Effector memory CD4-positive, alpha-beta T cell (primary cell): ENCODE measurements around the gene RFX1.
A peak's percentile ranks its signal among the peaks of the same experiment; 100 is the strongest.

Experiments used
- DNase-seq, 3 donors: peaks; one replicate each; pipeline ENCODE4 v3.0.0-alpha.2; 2020
- H3K27ac ChIP-seq: 2 replicates; pipeline ENCODE4 v1.7.0; 2013; ENCODE audit warnings: mild to moderate bottlenecking, low read length, moderate library complexity; ENCODE audit not compliant: insufficient read depth, poor library complexity, severe bottlenecking
- H3K27me3 ChIP-seq: replicated peaks from 2 replicates; pipeline ENCODE4 v1.7.0; 2013; ENCODE audit warnings: mild to moderate bottlenecking, low read length; ENCODE audit not compliant: insufficient read depth, control insufficient read depth, poor library complexity, severe bottlenecking
- H3K36me3 ChIP-seq: 2 replicates; pipeline ENCODE4 v1.7.0; 2013; ENCODE audit warnings: mild to moderate bottlenecking, low read length, moderate library complexity; ENCODE audit not compliant: control insufficient read depth, insufficient read depth
- H3K4me1 ChIP-seq: 2 replicates; pipeline ENCODE4 v1.7.0; 2013; ENCODE audit warnings: low read length, mild to moderate bottlenecking; ENCODE audit not compliant: control insufficient read depth, insufficient read depth, poor library complexity, severe bottlenecking
- H3K4me3 ChIP-seq: 2 replicates; pipeline ENCODE4 v1.7.0; 2013; ENCODE audit warnings: low read length, low read depth, mild to moderate bottlenecking; ENCODE audit not compliant: insufficient read depth, poor library complexity, severe bottlenecking
- H3K9me3 ChIP-seq: 2 replicates; pipeline ENCODE4 v1.7.0; 2013; ENCODE audit warnings: mild to moderate bottlenecking, low read length, moderate library complexity; ENCODE audit not compliant: control insufficient read depth

Gene RFX1

DNA sequence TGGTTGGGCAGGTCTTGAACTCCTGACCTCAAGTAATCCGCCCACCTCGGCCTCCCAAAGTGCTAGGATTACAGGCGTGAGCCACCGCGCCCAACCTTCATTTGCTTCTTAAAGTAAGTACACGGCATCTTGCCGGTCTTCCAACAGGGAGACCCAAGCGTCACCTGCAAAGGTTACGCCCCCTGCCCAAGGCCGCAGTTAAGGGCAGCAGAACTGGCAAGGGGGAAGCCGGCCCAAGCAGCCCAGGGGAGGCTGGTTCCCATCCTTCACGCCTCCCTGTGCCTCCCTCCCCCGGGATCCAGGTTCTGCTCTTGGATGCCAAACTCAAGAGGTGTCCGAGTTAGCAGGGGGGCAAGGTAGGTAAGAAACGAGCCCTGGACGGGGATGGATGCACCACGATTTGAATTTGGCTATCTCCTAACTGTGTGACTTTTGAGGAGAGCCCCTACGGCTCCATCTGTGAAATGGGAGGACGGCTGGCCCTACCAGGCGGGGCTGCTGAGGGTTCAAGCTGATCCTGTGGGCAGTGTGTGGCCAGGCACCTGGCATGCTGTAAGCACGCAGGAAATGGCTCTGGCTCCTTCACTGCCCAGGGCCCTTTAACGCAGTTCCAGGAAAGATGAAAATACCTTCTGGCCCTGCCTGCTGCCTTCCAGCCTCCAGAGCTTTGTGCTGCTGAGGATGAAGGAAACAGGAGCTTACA lies 9.0 kb downstream of the RFX1 start:
- peaks cover 19% of the 10 kb centered on the region for H3K4me1 ChIP-seq
- H3K27me3 ChIP-seq = no peaks in the 10 kb centered on the region

DNA sequence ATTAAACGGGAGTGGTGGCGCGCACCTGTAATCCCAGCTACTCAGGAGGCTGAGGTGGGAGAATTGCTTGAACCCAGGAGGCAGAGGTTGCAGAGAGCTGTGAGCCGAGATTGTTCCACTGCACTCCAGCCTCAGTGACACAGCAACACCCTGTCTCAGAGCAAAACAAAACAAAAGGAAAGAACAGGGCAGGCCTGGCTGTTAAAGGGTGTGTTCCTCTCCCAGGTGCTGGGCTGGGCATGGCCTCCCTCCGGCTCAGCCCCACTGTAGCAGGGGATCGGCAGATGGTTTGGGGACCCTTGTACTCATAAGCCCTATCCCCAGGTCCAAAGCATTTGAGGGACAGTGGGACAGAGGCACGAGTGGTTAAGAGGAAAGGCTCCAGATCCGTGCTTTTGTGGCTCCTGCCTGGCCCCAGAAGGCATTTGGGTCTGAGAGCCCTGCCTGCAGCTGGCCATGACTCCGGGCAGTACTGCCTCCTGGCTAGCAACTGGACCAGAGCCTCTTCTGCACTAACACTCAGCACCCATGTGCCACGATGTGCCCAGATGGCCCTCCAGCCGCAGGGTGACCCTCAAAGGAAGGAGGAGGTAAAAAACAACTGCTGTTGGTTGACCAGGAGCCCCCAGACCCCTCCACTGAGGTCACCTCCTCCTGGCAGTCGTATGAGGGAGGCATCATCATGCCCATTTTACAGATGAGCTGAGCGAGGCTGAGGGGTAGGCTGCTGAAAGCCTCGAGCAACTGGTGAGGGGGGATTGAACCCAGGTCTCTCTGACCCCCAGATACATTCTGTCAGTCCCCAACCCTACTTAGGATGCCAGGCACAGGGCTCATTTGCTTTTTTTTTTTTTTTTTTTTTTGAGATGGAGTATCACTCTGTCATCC lies 10.0 kb downstream of the RFX1 start:
- peaks cover 9% of the 10 kb centered on the region for H3K4me1 ChIP-seq
- no peak for DNase-seq
- H3K36me3 ChIP-seq = peaks cover 26% of the 10 kb centered on the region
- H3K4me3 ChIP-seq = no peak overlapping the region
- H3K27ac ChIP-seq = peak overlapping the region; percentile 7
- no peaks in the 10 kb centered on the region for H3K9me3 ChIP-seq
- H3K27me3 ChIP-seq = no peaks in the 10 kb centered on the region

More for the DNA sequence above, 9.0 kb downstream of the RFX1 start:
- Histone ChIP-seq H3K36me3 (peaks cover 19% of the 10 kb centered on the region), H3K27ac (no peak overlapping the region), H3K4me3 (no peak overlapping the region), H3K9me3 (no peaks in the 10 kb centered on the region)
- no peak for DNase-seq

DNA sequence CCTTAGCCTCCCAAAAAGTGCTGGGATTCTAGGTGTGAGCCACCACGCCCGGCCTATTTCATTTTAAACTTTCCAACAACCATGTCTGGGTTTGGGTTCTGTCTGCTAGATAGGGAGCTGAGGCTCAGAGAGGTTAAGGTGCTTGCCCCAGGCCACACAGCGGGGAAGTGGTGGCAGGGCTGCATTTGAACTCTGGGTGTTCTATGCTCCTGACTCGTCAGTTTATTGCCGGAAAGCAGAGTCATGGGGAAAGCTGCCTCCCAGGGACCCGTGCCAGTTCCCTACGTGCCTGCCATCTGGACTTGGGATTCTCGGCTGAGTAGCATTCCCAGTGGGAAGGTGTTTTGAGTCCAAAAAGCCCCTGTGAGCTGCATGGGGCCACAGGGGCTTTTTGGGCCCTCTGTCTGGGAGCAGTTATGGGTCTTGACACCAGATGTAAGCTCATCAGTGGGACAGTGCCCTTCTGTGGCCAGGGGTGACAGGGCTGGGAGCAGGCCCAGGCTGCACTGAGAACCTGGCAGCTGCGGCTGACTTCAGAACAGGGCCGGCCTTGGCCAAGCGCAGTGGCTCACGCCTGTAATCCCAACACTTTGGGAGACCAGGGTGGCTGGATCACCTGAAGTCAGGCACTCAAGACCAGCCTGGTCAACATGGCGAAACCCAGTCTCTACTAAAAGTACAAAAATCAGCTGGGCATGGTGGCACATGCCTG lies 10.9 kb downstream of the RFX1 start:
- H3K27me3 ChIP-seq = no peaks in the 10 kb centered on the region
- H3K27ac ChIP-seq = peak overlapping the region; percentile 7
- H3K9me3 ChIP-seq = no peaks in the 10 kb centered on the region
- no peak for DNase-seq
- H3K4me1 ChIP-seq = no peaks in the 10 kb centered on the region
- peaks cover 28% of the 10 kb centered on the region for H3K36me3 ChIP-seq
- H3K4me3 ChIP-seq = no peak overlapping the region

DNA sequence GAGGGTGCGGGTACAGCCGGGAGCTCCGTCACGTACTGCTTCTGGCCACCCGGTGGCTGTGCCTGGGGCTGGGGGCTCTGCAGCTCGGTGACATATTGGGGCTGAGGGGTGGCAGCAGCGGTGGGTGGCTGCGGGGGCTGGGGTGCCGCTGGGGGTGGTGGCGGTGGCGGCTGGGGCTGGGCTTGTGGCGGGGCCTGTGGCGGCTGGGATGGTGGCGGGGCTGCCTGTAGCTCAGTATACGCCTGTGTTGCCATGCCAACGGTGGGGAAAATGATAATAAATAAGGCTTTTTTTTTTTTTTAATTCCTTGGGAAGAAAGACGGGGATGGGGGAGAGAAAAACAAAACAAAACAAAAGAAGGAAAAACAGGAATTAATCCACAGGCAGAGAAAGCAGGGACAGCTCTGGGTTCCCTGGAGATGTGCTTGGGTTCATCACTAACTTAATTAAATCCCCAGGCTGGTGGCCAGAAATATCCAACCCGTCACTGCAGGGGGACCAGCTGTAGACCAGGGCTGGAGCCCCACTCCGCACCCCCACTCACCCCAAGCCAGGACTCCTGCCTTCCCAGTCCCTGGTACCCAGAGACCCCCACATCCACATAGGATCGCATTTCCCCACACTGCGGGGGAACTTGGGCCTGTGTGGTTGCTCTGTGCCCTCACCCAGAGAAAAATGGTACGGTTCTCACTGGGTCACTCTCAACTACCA lies 12.4 kb downstream of the RFX1 start:
- Histone ChIP-seq H3K36me3 (peaks cover 28% of the 10 kb centered on the region), H3K4me3 (no peak overlapping the region), H3K4me1 (no peaks in the 10 kb centered on the region), H3K9me3 (no peaks in the 10 kb centered on the region), H3K27ac (no peak overlapping the region), H3K27me3 (no peaks in the 10 kb centered on the region)
- no peak for DNase-seq

DNA sequence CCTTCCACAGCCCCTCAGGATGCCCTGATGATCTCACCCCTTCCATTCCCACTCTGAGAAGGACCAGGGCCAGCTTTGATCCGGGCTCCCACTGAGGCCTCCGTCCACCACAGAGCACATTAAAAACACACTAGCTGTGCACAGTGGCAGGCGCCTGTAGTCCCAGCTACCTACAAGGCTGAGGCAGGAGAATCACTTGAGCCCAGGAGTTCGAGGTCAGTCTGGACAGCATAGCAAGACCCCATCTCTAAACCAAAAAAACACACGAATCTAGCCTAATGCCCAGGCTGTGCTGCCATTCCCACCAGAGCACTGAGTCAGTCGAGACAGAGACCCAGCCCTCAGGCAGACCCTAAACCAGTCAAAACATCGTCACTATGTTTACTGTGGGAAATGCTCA lies 14.1 kb downstream of the RFX1 start:
- Histone ChIP-seq H3K4me3 (no peak overlapping the region), H3K27me3 (no peaks in the 10 kb centered on the region), H3K36me3 (peaks cover 19% of the 10 kb centered on the region), H3K9me3 (no peaks in the 10 kb centered on the region), H3K4me1 (peaks cover 15% of the 10 kb centered on the region), H3K27ac (no peak overlapping the region)
- DNase-seq = no peak

DNA sequence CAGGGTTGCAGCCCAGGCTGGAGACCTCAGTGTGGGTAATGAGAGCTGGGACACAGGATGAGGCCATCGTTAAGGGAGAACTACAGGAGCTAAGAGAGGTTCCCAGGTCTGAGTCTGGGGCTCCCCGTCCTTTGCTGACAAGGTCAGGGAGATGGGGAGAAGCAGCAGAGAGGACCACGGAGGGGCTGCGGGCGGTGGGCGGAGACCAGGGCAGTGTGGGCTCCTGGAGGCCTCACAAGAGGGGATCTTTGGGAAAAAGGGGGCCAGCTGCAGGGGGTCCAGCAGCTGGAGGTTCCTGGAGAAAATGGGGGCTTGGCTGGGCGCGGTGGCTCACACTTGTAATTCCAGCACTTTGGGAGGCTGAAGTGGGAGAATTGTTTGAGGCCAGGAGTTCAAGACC lies 16.0 kb downstream of the RFX1 start:
- no peak overlapping the region for H3K27ac ChIP-seq
- no peak overlapping the region for H3K4me3 ChIP-seq
- no peak for DNase-seq
- no peaks in the 10 kb centered on the region for H3K9me3 ChIP-seq
- no peaks in the 10 kb centered on the region for H3K27me3 ChIP-seq
- peaks cover 33% of the 10 kb centered on the region for H3K4me1 ChIP-seq
- peaks cover 16% of the 10 kb centered on the region for H3K36me3 ChIP-seq

DNA sequence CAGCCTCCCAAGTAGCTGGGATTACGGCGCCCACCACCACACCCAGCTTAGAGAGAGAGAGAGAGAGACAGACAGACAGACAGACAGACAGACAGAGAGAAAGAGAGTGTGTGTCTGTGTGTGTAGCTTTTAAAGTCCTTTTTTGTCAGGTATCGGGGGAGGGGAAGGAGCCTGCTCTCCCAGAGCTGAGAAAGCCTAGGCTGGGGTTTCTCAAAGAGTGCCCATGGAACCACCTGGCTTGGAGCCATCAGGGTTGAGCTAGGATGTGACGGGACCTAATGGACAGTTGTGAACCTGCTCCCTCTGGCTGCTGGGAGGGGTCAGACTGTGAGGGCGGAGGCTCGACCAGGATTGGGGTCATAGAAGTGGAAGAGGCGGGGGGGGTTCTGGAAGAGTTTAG lies 16.6 kb downstream of the RFX1 start:
- Histone ChIP-seq H3K4me1 (peaks cover 39% of the 10 kb centered on the region), H3K4me3 (no peak overlapping the region), H3K27ac (peak overlapping the region; percentile 30), H3K27me3 (no peaks in the 10 kb centered on the region), H3K36me3 (peaks cover 16% of the 10 kb centered on the region), H3K9me3 (no peaks in the 10 kb centered on the region)
- no peak for DNase-seq

DNA sequence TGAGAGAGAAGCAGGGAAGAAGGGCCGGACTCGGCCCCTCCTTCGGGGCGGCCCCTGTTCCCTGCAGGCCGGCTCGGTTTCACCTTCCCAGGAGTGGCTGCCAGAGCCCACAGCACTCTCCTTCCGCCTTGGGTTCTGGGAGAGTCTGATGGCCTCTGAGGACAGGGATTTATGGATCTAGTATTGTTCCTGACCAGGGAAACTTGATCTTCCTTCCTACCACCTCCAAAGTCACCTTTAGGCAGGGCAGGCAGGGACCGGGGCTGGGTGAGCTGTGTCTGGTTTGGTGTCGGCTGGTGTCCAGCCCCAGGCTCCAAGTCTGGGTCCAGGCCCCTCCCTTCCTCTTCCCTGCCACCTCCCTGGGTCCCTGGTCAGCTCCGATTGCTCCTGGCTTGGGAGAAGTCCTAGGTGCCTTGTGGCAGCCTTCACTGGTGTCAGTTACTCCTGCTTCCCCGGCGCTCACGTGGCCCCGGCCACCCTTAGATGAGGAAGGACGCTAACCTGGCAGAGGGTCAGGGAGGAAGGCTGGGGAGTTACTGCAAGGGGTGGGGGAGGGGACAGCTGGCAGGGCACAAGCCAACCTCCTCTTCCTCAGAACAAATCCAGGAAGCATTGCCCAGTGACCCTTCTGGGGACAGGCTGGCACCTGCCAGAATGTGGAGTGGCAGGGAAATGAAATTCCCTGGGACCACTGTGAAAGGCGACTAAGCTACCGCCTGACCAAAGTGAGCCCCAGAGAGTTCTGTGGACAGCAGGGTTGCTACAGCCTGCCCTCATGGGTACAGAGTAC lies 18.8 kb downstream of the RFX1 start:
- Histone ChIP-seq H3K4me1 (peaks cover 59% of the 10 kb centered on the region), H3K27me3 (no peaks in the 10 kb centered on the region), H3K4me3 (peak overlapping the region; percentile 44), H3K36me3 (peaks cover 11% of the 10 kb centered on the region), H3K9me3 (no peaks in the 10 kb centered on the region), H3K27ac (peak overlapping the region; percentile 99)
- no peak for DNase-seq

DNA sequence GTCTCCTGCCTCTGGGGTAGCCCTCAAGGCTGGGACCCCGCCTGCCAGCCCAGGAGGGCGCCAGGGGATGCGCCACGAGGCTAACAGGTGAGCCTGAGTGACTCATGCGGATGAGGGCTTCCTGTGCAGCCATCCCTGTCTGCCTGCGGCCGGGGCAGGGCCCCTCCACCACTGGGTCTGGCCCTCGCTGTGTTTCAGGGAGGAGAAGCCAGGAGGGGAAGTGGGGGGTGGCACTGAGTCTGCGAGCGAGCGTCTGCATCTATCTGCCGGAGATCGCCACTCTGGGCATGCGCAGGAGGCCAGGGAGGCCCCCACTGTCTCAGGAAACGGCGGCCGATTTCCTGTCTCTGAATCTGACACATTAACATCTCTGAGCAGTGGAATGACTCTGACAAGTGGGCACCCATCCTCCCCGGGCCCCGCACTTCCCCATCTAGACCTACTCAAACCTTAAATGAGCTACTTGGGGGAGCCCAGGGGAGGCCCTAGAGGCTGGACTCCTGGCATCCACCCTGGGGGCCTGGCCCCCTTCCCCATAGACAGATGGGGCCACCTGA lies 19.7 kb downstream of the RFX1 start:
- peak; percentile 99 for DNase-seq
- Histone ChIP-seq H3K4me1 (peaks cover 68% of the 10 kb centered on the region), H3K27me3 (no peaks in the 10 kb centered on the region), H3K4me3 (peak overlapping the region; percentile 44), H3K9me3 (no peaks in the 10 kb centered on the region), H3K27ac (peak overlapping the region; percentile 99), H3K36me3 (peaks cover 3% of the 10 kb centered on the region)
